HL-60 (cell line): ENCODE data around the gene ABHD4.

Experiments
- GABPA ChIP-seq: IDR thresholded peaks from 2 replicates; pipeline ENCODE4 v1.6.1; 2012; ENCODE audit warnings: low read depth
- POLR2AphosphoS5 ChIP-seq: IDR thresholded peaks from 2 replicates; pipeline ENCODE4 v1.6.1; 2012; ENCODE audit warnings: low read depth
- SPI1 ChIP-seq: IDR thresholded peaks from 2 replicates; pipeline ENCODE4 v1.6.1; 2012; ENCODE audit warnings: low read depth, mild to moderate bottlenecking, borderline replicate concordance
- TF ChIP-seq, protein P1 (sequence below): IDR thresholded peaks from one replicate; pipeline ENCODE4 v1.5.1; 2011; ENCODE audit warnings: low read length, control low read depth, inconsistent platforms; ENCODE audit not compliant: insufficient read depth
- TF ChIP-seq, protein P2 (sequence below): IDR thresholded peaks from 2 replicates; pipeline ENCODE4 v1.6.1; 2012; ENCODE audit warnings: low read depth; ENCODE audit not compliant: insufficient replicate concordance

DNA sequence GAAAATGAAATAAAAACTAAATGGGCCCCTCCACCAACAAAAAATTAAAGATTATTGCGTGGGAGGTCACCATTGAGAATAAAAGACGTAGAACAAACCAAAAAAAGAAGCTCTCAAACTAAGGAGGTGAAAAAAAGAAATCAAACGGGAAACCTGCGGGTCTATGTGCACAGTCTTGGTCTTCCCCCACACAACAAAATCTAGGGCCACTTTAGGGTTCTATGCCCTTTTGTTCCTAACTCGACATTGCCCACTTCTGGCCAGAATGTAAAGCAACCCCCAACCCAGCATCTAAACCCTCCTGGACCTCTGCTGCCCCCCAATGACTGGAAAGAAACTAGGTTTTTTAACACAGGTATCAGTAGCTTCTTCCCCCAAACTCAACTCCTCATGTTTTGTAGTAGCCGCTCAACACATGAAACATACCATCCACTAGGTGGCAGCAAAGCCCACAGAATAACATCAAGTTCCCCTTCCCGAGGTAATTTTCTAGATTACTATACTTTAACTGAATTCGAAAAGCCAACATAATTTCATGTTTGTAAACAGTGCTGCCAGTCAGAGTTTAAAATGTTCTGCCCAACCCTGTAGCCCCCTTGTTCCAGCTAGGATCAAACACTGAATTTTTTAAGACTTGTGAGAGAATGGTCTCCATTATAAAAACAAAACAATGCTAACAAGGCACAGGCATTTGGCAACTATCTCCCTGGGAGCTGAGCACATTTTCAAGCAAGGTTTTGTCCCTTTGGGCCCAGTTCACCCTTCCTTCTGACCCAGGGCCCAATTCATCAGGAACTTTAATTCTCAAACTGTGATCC is 27.8 kb upstream of the ABHD4 start:
- TF ChIP-seq, protein P1, sequence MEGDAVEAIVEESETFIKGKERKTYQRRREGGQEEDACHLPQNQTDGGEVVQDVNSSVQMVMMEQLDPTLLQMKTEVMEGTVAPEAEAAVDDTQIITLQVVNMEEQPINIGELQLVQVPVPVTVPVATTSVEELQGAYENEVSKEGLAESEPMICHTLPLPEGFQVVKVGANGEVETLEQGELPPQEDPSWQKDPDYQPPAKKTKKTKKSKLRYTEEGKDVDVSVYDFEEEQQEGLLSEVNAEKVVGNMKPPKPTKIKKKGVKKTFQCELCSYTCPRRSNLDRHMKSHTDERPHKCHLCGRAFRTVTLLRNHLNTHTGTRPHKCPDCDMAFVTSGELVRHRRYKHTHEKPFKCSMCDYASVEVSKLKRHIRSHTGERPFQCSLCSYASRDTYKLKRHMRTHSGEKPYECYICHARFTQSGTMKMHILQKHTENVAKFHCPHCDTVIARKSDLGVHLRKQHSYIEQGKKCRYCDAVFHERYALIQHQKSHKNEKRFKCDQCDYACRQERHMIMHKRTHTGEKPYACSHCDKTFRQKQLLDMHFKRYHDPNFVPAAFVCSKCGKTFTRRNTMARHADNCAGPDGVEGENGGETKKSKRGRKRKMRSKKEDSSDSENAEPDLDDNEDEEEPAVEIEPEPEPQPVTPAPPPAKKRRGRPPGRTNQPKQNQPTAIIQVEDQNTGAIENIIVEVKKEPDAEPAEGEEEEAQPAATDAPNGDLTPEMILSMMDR = peak; percentile 42
- TF ChIP-seq GABPA (no peak), POLR2AphosphoS5 (no peak), SPI1 (no peak)
- TF ChIP-seq, protein P2, sequence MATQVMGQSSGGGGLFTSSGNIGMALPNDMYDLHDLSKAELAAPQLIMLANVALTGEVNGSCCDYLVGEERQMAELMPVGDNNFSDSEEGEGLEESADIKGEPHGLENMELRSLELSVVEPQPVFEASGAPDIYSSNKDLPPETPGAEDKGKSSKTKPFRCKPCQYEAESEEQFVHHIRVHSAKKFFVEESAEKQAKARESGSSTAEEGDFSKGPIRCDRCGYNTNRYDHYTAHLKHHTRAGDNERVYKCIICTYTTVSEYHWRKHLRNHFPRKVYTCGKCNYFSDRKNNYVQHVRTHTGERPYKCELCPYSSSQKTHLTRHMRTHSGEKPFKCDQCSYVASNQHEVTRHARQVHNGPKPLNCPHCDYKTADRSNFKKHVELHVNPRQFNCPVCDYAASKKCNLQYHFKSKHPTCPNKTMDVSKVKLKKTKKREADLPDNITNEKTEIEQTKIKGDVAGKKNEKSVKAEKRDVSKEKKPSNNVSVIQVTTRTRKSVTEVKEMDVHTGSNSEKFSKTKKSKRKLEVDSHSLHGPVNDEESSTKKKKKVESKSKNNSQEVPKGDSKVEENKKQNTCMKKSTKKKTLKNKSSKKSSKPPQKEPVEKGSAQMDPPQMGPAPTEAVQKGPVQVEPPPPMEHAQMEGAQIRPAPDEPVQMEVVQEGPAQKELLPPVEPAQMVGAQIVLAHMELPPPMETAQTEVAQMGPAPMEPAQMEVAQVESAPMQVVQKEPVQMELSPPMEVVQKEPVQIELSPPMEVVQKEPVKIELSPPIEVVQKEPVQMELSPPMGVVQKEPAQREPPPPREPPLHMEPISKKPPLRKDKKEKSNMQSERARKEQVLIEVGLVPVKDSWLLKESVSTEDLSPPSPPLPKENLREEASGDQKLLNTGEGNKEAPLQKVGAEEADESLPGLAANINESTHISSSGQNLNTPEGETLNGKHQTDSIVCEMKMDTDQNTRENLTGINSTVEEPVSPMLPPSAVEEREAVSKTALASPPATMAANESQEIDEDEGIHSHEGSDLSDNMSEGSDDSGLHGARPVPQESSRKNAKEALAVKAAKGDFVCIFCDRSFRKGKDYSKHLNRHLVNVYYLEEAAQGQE = no peak
